GM12878 (cell line): ENCODE measurements around the gene MBD3L2B.

ENCODE experiments used
- BMI1 ChIP-seq: fragments of 450-650 bp; IDR thresholded peaks from 2 replicates; pipeline ENCODE4 v1.6.1; 2016; ENCODE audit warnings: mild to moderate bottlenecking, moderate library complexity, borderline replicate concordance
- BRCA1 ChIP-seq: IDR thresholded peaks from 2 replicates; pipeline ENCODE4 v1.6.1; 2011; ENCODE audit warnings: low read depth, low read length, improper control_type of control experiment
- CTCF ChIP-seq, 3 experiments: IDR thresholded peaks in 2 of 3; conservative IDR thresholded peaks in 1 of 3; 2 replicates each; pipeline ENCODE4 v1.5.1; 2011; ENCODE audit warnings: low read depth in 3 of 3, low read length in 3 of 3, mild to moderate bottlenecking in 3 of 3, control low read depth in 2 of 3, moderate library complexity in 2 of 3, inconsistent platforms in 1 of 3, mixed read lengths in 1 of 3; ENCODE audit not compliant: control insufficient read depth in 2 of 3, insufficient read depth in 1 of 3; ENCODE audit errors: extremely low read depth in 1 of 3
- EZH2 ChIP-seq: IDR thresholded peaks from 2 replicates; pipeline ENCODE4 v1.6.1; 2012; ENCODE audit warnings: low read depth, mild to moderate bottlenecking, control low read depth, inconsistent platforms, low read length, borderline replicate concordance; ENCODE audit not compliant: control insufficient read depth
- HDGF ChIP-seq: fragments of 450-650 bp; IDR thresholded peaks from 2 replicates; pipeline ENCODE4 v1.6.1; 2016; ENCODE audit warnings: antibody characterized with exemption
- MEF2A ChIP-seq: IDR thresholded peaks from 2 replicates; pipeline ENCODE4 v1.6.1; 2011; ENCODE audit warnings: low read depth, mild to moderate bottlenecking, low read length, moderate library complexity; ENCODE audit not compliant: insufficient read depth
- NRF1 ChIP-seq: conservative IDR thresholded peaks from 2 replicates; pipeline ENCODE4 v1.6.1; 2011; ENCODE audit warnings: mild to moderate bottlenecking, low read depth, low read length, improper control_type of control experiment
- POLR2A ChIP-seq: IDR thresholded peaks from 2 replicates; pipeline ENCODE4 v1.6.1; 2011; ENCODE audit warnings: low read depth, mild to moderate bottlenecking, low read length
- TCF12 ChIP-seq: IDR thresholded peaks from 2 replicates; pipeline ENCODE4 v1.6.1; 2011; ENCODE audit warnings: low read depth, mild to moderate bottlenecking, low read length
- YY1 ChIP-seq: IDR thresholded peaks from 2 replicates; pipeline ENCODE4 v1.6.1; 2011; ENCODE audit warnings: low read depth, mild to moderate bottlenecking, low read length
- TF ChIP-seq, protein P1 (sequence below): IDR thresholded peaks from 2 replicates; pipeline ENCODE4 v1.6.1; 2012; ENCODE audit warnings: low read depth, low read length, improper control_type of control experiment

DNA sequence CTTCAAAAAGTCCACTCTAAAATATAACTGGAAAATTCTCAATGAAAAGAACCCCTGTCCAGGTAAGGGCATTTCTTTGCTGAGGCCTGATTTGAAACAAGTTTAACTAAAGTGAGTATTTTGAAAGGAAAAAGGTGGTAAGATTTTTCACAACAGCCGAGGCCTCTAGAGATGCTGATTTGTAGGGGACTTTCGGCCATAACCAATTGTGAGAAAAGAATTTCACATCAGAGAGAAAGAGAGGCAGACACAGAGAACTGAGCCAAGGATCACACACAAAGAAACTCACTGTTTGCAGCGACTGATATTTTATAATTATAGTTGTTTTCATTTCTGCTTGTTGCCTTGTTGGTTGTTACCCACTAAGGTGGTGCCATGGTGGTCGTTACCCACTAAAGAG lies 24.4 kb downstream of the MBD3L2B start:
- TF ChIP-seq MEF2A, result no peak
- no peak for TF ChIP-seq YY1
- TF ChIP-seq CTCF (IDR thresholded peaks at IDR 0.05 in 2 of 3, conservative IDR thresholded peaks at IDR 0.05 in 1 of 3; ENCODE audit: control insufficient read depth in 2 of 3, extremely low read depth in 1 of 3, insufficient read depth in 1 of 3, low read depth in 3 of 3, low read length in 3 of 3), result no peak
- TF ChIP-seq TCF12, result no peak
- TF ChIP-seq POLR2A, result no peak
- no peak for TF ChIP-seq HDGF
- TF ChIP-seq BRCA1, result no peak
- no peak for TF ChIP-seq EZH2
- no peak for TF ChIP-seq BMI1
- TF ChIP-seq, protein P1, sequence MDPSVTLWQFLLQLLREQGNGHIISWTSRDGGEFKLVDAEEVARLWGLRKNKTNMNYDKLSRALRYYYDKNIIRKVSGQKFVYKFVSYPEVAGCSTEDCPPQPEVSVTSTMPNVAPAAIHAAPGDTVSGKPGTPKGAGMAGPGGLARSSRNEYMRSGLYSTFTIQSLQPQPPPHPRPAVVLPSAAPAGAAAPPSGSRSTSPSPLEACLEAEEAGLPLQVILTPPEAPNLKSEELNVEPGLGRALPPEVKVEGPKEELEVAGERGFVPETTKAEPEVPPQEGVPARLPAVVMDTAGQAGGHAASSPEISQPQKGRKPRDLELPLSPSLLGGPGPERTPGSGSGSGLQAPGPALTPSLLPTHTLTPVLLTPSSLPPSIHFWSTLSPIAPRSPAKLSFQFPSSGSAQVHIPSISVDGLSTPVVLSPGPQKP, result no peak
- no peak for TF ChIP-seq NRF1
